Bronchial epithelial cell (primary cell): ENCODE results near the gene NME7. TPM values are rescaled to one million over a fixed set of nuclear protein-coding genes. Genes with fewer than 3 reads are reported as not detected.

Experiments
- DNase-seq: peaks from one replicate; pipeline ENCODE4 v3.0.0-alpha.2; 2010; ENCODE audit warnings: low read depth
- FAIRE-seq: peaks from 2 replicates; lab custom pipeline; 2011; peaks lifted over from hg19 to GRCh38; lab: Jason Lieb, UNC
- H3K27me3 ChIP-seq: 2 replicates; pipeline ENCODE4 v1.5.1; 2011; ENCODE audit warnings: low read length; ENCODE audit not compliant: control insufficient read depth, insufficient read depth
- H3K36me3 ChIP-seq: 2 replicates; pipeline ENCODE4 v1.5.1; 2011; ENCODE audit warnings: low read length; ENCODE audit not compliant: control insufficient read depth, insufficient read depth
- H3K4me3 ChIP-seq: 2 replicates; pipeline ENCODE4 v1.5.1; 2011; ENCODE audit warnings: mild to moderate bottlenecking, low read depth, low read length, control low read depth
- total RNA-seq: library from RNA; depleted of rRNA; stranded (reverse); fragments of >200 nt; gene quantifications from 2 replicates; pipeline ENCODE4 v1.2.1, GENCODE V29; 2014
- TF ChIP-seq, protein P1 (sequence below): IDR thresholded peaks from 2 replicates; pipeline ENCODE4 v1.5.1; 2011; ENCODE audit warnings: mild to moderate bottlenecking, moderate library complexity, low read length, control low read depth, inconsistent platforms; ENCODE audit not compliant: insufficient read depth, severe bottlenecking

Gene NME7
- total RNA-seq, 1 donor from 2014 or later, result 11.6 TPM

DNA sequence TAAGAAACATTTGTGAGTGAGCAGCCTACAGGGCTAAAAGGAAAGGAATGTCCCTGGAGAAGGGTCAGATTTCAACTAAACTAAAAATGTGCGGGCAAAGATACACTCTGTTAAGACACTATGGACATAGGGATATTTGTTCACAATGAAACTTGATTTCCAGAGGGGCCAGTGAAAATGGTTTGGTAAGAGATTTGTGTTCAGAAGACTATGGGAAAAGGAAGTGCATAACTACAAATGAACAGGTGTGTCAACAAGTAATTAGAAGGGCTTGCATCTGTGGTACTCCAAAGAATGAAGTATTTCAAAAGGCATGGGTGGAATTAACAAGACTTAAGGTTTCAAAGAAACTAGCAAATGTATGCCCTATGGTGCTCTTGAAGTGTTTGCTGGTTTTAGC lies 60.4 kb downstream of the NME7 start:
- Histone ChIP-seq H3K36me3 (no peaks in the 10 kb centered on the region), H3K27me3 (no peaks in the 10 kb centered on the region), H3K4me3 (no peak overlapping the region)
- DNase-seq (no peak), FAIRE-seq (no peak)
- TF ChIP-seq, protein P1, sequence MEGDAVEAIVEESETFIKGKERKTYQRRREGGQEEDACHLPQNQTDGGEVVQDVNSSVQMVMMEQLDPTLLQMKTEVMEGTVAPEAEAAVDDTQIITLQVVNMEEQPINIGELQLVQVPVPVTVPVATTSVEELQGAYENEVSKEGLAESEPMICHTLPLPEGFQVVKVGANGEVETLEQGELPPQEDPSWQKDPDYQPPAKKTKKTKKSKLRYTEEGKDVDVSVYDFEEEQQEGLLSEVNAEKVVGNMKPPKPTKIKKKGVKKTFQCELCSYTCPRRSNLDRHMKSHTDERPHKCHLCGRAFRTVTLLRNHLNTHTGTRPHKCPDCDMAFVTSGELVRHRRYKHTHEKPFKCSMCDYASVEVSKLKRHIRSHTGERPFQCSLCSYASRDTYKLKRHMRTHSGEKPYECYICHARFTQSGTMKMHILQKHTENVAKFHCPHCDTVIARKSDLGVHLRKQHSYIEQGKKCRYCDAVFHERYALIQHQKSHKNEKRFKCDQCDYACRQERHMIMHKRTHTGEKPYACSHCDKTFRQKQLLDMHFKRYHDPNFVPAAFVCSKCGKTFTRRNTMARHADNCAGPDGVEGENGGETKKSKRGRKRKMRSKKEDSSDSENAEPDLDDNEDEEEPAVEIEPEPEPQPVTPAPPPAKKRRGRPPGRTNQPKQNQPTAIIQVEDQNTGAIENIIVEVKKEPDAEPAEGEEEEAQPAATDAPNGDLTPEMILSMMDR, result no peak

- TF ChIP-seq, protein P1, result no peak
- FAIRE-seq, result no peak
Observed at GRCh38 chr1:169305948-169306347, 61.6 kb downstream of the NME7 start.

DNA sequence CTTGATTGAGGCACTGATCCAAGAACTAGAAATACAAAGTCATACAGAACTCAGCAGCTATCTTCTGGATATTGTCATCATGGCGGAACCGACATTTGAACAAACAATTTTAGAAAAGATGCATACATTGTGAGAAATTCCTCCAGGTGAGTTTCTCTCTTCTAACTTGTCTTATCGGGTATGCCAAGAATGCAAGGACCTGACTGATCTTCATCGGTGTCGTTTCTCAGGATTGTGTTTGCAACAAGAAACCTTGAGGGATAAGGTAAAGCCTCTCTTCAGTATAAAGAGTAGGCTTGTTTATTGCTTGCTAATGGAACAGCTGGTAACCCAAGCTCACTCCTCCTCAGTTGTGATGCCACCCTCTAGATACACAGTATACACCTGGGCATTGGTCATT lies 62.2 kb downstream of the NME7 start:
- Histone ChIP-seq H3K27me3 (no peaks in the 10 kb centered on the region), H3K36me3 (no peaks in the 10 kb centered on the region), H3K4me3 (no peak overlapping the region)
- DNase-seq (no peak), FAIRE-seq (no peak)
- TF ChIP-seq, protein P1, result no peak

More at GRCh38 chr1:169305948-169306347, 61.6 kb downstream of the NME7 start:
- H3K36me3 ChIP-seq, result no peaks in the 10 kb centered on the region
- H3K27me3 ChIP-seq, result no peaks in the 10 kb centered on the region
- DNase-seq, result no peak
- H3K4me3 ChIP-seq, result no peak overlapping the region

- TF ChIP-seq, protein P1, result no peak
- H3K4me3 ChIP-seq, result no peak overlapping the region
- DNase-seq (no peak), FAIRE-seq (no peak)
- no peaks in the 10 kb centered on the region for H3K27me3 ChIP-seq
- H3K36me3 ChIP-seq, result no peaks in the 10 kb centered on the region
Observed at GRCh38 chr1:169300854-169301253, 66.7 kb downstream of the NME7 start.

GRCh38 chr1:169298441-169298840 lies 69.2 kb downstream of the NME7 start:
- Histone ChIP-seq H3K27me3 (no peaks in the 10 kb centered on the region), H3K4me3 (no peak overlapping the region), H3K36me3 (no peaks in the 10 kb centered on the region)
- FAIRE-seq (no peak), DNase-seq (no peak)
- TF ChIP-seq, protein P1, result no peak

- DNase-seq, result no peak
- TF ChIP-seq, protein P1, result no peak
Observed at GRCh38 chr1:169295846-169296245, 71.8 kb downstream of the NME7 start.

More at GRCh38 chr1:169295846-169296245, 71.8 kb downstream of the NME7 start:
- FAIRE-seq, result no peak
- no peaks in the 10 kb centered on the region for H3K27me3 ChIP-seq
- no peaks in the 10 kb centered on the region for H3K36me3 ChIP-seq
- no peak overlapping the region for H3K4me3 ChIP-seq
